HepG2 (cell line): Measurements from ENCODE around the gene DCLK1. TPM values are rescaled to one million over a fixed set of nuclear protein-coding genes. Genes with fewer than 3 reads are reported as not detected.

Experiments used
- ATAC-seq: fragments of 200-7000 bp; cut with Tn5 transposase; 3 replicates; pipeline ENCODE4 v1.9.1; 2020; ENCODE audit warnings: mild to moderate bottlenecking, moderate library complexity
- BruUV-seq: library from RNA; stranded (reverse); fragments of 400-500 nt; replicated peaks from 2 replicates; lab custom pipeline; 2021; lab: Mats Ljungman, UMichigan
- CTCF ChIA-PET: fragments of 300-600 bp; formaldehyde crosslinking; extraction: SDS; loops from one replicate; lab custom pipeline; 2021; ENCODE audit warnings: low total read pairs, inconsistent platforms, low intra/inter-chr PET ratio; lab: Yijun Ruan, JAX
- POLR2A ChIA-PET: fragments of 350-600 bp; sonication (Branson Sonifier 250); formaldehyde crosslinking; loops from one replicate; lab custom pipeline; 2020; ENCODE audit warnings: antibody characterized with exemption, inconsistent platforms; lab: Yijun Ruan, JAX
- DNase-seq: peaks from one replicate; pipeline ENCODE4 v3.0.0-alpha.2; 2015; ENCODE audit warnings: low spot score
- FAIRE-seq: peaks from 3 replicates; lab custom pipeline; 2011; peaks lifted over from hg19 to GRCh38; lab: Jason Lieb, UNC
- H2AFZ ChIP-seq: one replicate; pipeline ENCODE4 v1.6.1; 2011; ENCODE audit warnings: low read length, inconsistent platforms
- H3K27ac ChIP-seq: fragments of 300-600 bp; 3 replicates; pipeline ENCODE4 v1.8.0; 2011; ENCODE audit warnings: mixed run types, mild to moderate bottlenecking, mixed read lengths, low read length, inconsistent platforms; ENCODE audit not compliant: insufficient read depth; ENCODE audit errors: extremely low read length
- H3K27me3 ChIP-seq, 2 experiments: fragments of 200-600 bp in 1 of 2; 2 replicates in 1 of 2; 3 replicates in 1 of 2; pipeline versions ENCODE4 v1.6.0 to v1.8.0; 2011; ENCODE audit warnings: low read length in 2 of 2, mild to moderate bottlenecking in 2 of 2, moderate library complexity in 2 of 2, inconsistent platforms in 1 of 2; ENCODE audit not compliant: insufficient read depth in 2 of 2, control insufficient read depth in 1 of 2
- H3K36me3 ChIP-seq, 2 experiments: fragments of 200-600 bp in 1 of 2; replicated peaks in 1 of 2; 2 replicates in 1 of 2; 3 replicates in 1 of 2; pipeline versions ENCODE4 v1.5.1 to v1.8.0; 2011; ENCODE audit warnings: low read length in 2 of 2, inconsistent platforms in 1 of 2; ENCODE audit not compliant: insufficient read depth in 2 of 2, control insufficient read depth in 1 of 2
- H3K4me1 ChIP-seq: 2 replicates; pipeline ENCODE4 v1.5.1; 2012; ENCODE audit warnings: low read length, inconsistent platforms; ENCODE audit not compliant: insufficient read depth
- H3K4me2 ChIP-seq: 2 replicates; pipeline ENCODE4 v1.6.0; 2011; ENCODE audit warnings: low read depth, low read length, inconsistent platforms
- H3K4me3 ChIP-seq, 3 experiments: fragments of 200-600 bp in 1 of 3; sonication (generic), shearing (Covaris generic) in 1 of 3; replicated peaks in 1 of 3; 2 replicates each; pipeline ENCODE4 v1.5.1; 2011 to 2016; ENCODE audit warnings: low read length in 3 of 3, inconsistent platforms in 2 of 3, low read depth in 2 of 3, mild to moderate bottlenecking in 2 of 3, control low read depth in 1 of 3, mixed read lengths in 1 of 3; ENCODE audit not compliant: insufficient read depth in 1 of 3
- H3K79me2 ChIP-seq: one replicate; pipeline ENCODE4 v1.6.1; 2011; ENCODE audit warnings: low read length, inconsistent platforms; ENCODE audit not compliant: insufficient read depth
- H3K9ac ChIP-seq: 2 replicates; pipeline ENCODE4 v1.6.0; 2011; ENCODE audit warnings: mild to moderate bottlenecking, low read depth, low read length, inconsistent platforms; ENCODE audit not compliant: insufficient read depth
- H3K9me3 ChIP-seq: 2 replicates; pipeline ENCODE4 v1.5.1; 2012; ENCODE audit warnings: mild to moderate bottlenecking, low read length
- H4K20me1 ChIP-seq: 2 replicates; pipeline ENCODE4 v1.6.0; 2011; ENCODE audit warnings: inconsistent platforms, mild to moderate bottlenecking, low read length, moderate library complexity; ENCODE audit not compliant: insufficient read depth
- E2F1 ChIP-seq: sonication (generic); formaldehyde crosslinking; IDR thresholded peaks from 2 replicates; pipeline ENCODE4 v1.5.0; 2020; ENCODE audit warnings: missing genetic modification reagents
- HCFC1 ChIP-seq: fragments of 150-350 bp; IDR thresholded peaks from 2 replicates; pipeline ENCODE4 v1.6.1; 2014; ENCODE audit warnings: low read depth, low read length
- IRF9 ChIP-seq: sonication (generic); formaldehyde crosslinking; IDR thresholded peaks from 2 replicates; pipeline ENCODE4 v1.8.0; 2022; ENCODE audit warnings: missing genetic modification reagents, mild to moderate bottlenecking, borderline replicate concordance
- KMT2A ChIP-seq: sonication (generic); formaldehyde crosslinking; IDR thresholded peaks from 2 replicates; pipeline ENCODE4 v1.4.0; 2020; ENCODE audit warnings: missing genetic modification reagents
- PHF20 ChIP-seq: sonication (generic); formaldehyde crosslinking; IDR thresholded peaks from 2 replicates; pipeline ENCODE4 v1.5.0; 2020; ENCODE audit warnings: mild to moderate bottlenecking, missing genetic modification reagents
- PHF8 ChIP-seq: sonication (generic); formaldehyde crosslinking; IDR thresholded peaks from 2 replicates; pipeline ENCODE4 v1.5.0; 2020; ENCODE audit warnings: missing genetic modification reagents
- POGZ ChIP-seq: sonication (generic); formaldehyde crosslinking; IDR thresholded peaks from 2 replicates; pipeline ENCODE4 v1.4.0; 2020; ENCODE audit warnings: mild to moderate bottlenecking, missing genetic modification reagents
- RAD51 ChIP-seq: fragments of 450-650 bp; IDR thresholded peaks from 2 replicates; pipeline ENCODE4 v1.6.1; 2016; ENCODE audit warnings: borderline replicate concordance
- RXRA ChIP-seq: sonication (generic); formaldehyde crosslinking; IDR thresholded peaks from 2 replicates; pipeline ENCODE4 v1.5.1; 2020; ENCODE audit warnings: missing genetic modification reagents
- ZNF263 ChIP-seq: sonication (generic); formaldehyde crosslinking; IDR thresholded peaks from 2 replicates; pipeline ENCODE4 v1.4.0; 2020; ENCODE audit warnings: missing genetic modification reagents
- ZNF264 ChIP-seq: sonication (generic); formaldehyde crosslinking; IDR thresholded peaks from 2 replicates; pipeline ENCODE4 v1.4.0; 2020; ENCODE audit warnings: missing genetic modification reagents
- ZNF605 ChIP-seq: sonication (generic); formaldehyde crosslinking; IDR thresholded peaks from 2 replicates; pipeline ENCODE4 v1.8.0; 2022; ENCODE audit warnings: mild to moderate bottlenecking, missing genetic modification reagents
- WGBS: methylation state at CpG from one replicate; pipeline ENCODE4 v1.1.6; 2017; ENCODE audit warnings: low lambda C conversion rate; 5-methylcytosine and 5-hydroxymethylcytosine counted together
- in situ Hi-C: cut with HindIII; loops from 2 replicates; pipeline ENCODE4 v1.10.0; 2017; ENCODE audit warnings: low pct_unique_long_range_greater_than_20kb; ENCODE audit not compliant: extremely low pct_ligation_motif_present
- intact Hi-C: fragments of 100-400 bp; cut with micrococcal nuclease; formaldehyde crosslinking; loops from one replicate; pipeline ENCODE4 v1.10.0; 2022; ENCODE audit not compliant: unreplicated experiment
- polyA plus RNA-seq, 8 experiments: library from polyadenylated mRNA; depleted of rRNA in 3 of 8; stranded (reverse) in 7 of 8; unstranded in 1 of 8; fragments of >200 nt; fragmentation: Illumina TruSeq in 4 of 8; extraction: Trizol in 4 of 8; gene quantifications; 2 replicates each; pipeline versions ENCODE4 v1.2.1 to v1.2.3, GENCODE V29; 2011 to 2016; ENCODE audit warnings: low read depth in 4 of 8, missing spikeins in 1 of 8, mixed read lengths in 1 of 8; ENCODE audit not compliant: insufficient read depth in 1 of 8
- total RNA-seq, 5 experiments: library from RNA; depleted of rRNA; stranded (reverse); fragments of >200 nt; fragmentation: Illumina TruSeq; extraction: Trizol; gene quantifications; 2 replicates each; pipeline ENCODE4 v1.2.3, GENCODE V29; 2016; ENCODE audit warnings: low read depth in 1 of 5

DCLK1 gene
- total and polyA plus RNA-seq, 2 of the 13 experiments (the other 11 are each of a cell fraction or from before 2014, with no cell fraction given) = not detected

DNA sequence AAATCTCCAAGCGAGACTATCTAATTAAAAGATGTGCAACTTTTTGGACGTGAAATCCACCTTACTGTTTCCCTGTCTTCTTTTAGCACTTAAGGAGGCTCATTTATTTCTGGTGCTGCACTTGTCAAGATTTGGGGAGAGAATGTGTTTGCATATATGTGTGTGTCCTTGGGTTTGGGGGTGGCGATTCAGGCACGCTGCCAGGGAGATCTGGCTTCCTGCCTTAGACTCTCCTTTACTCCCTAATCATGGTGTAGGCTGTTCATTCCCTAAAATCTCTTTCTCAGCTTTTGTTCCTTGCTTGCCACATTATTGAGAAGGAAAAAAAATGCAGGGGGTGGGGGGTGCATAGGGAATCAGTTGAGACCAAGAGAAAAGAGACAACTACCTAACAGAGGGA is 271.2 kb downstream of the DCLK1 start:
- intact Hi-C loops (loop anchor here (10.0 kb wide), 1 partner anchor 605 kb away; no protein-coding TSS in a partner anchor), in situ Hi-C loops (no loop called here)
- CTCF ChIA-PET = no interaction called here
- TF ChIP-seq KMT2A (CRISPR knock-in tag) (no peak), POGZ (CRISPR knock-in tag) (no peak), PHF20 (CRISPR knock-in tag) (no peak), ZNF605 (no peak), PHF8 (CRISPR knock-in tag) (no peak), HCFC1 (no peak), ZNF263 (CRISPR knock-in tag) (no peak), E2F1 (CRISPR knock-in tag) (no peak), ZNF264 (CRISPR knock-in tag) (no peak), RXRA (CRISPR knock-in tag) (no peak), IRF9 (CRISPR knock-in tag) (no peak), RAD51 (no peak)
- FAIRE-seq (no peak), DNase-seq (no peak), ATAC-seq (no peak)
- H3K4me1 ChIP-seq = no peaks in the 10 kb centered on the region
- H3K9ac ChIP-seq = no peak overlapping the region
- H3K36me3 ChIP-seq = no peaks in the 10 kb centered on the region
- no peaks in the 10 kb centered on the region for H3K79me2 ChIP-seq
- H3K9me3 ChIP-seq = no peaks in the 10 kb centered on the region
- no peak overlapping the region for H3K4me2 ChIP-seq
- H3K4me3 ChIP-seq = no peak overlapping the region
- no TSS peak for BruUV-seq
- H4K20me1 ChIP-seq = no peaks in the 10 kb centered on the region
- WGBS = 1% methylated on average over 4 of the region's 4 CpGs
- peaks cover 0 to 9% of the 10 kb centered on the region in 2 experiments; a peak in 1 of 5 replicates for H3K27me3 ChIP-seq
- no peak overlapping the region for H3K27ac ChIP-seq
- no peak overlapping the region for H2AFZ ChIP-seq
- POLR2A ChIA-PET = no interaction called here
